ENCODE measurements around the gene PUSL1. TPM values are rescaled to one million over a fixed set of nuclear protein-coding genes. Genes with fewer than 3 reads are reported as not detected.
A peak's percentile ranks its signal among the peaks of the same experiment; 100 is the strongest.

The PUSL1 gene
- total and polyA plus RNA-seq, 2 of the 13 experiments (the other 11 are each of a cell fraction or from before 2014, with no cell fraction given) = 8.3 to 22.2 TPM

GRCh38 chr1:1334835-1335234, 26.4 kb downstream of the PUSL1 start (continued):
- 0 out of 2 replicates have a peak, but pooled peaks have one; percentile 18 for TF ChIP-seq ZNF7 (CRISPR knock-in tag; IDR thresholded peaks at IDR 0.05)
- no peak for TF ChIP-seq ZNF468 (CRISPR knock-in tag; IDR thresholded peaks at IDR 0.05)
- peak; percentile 80; the same call in 1 of the 2 replicates for TF ChIP-seq CAMTA2 (CRISPR knock-in tag; IDR thresholded peaks at IDR 0.05; ENCODE audit: borderline replicate concordance)
- TF ChIP-seq ZNF264 (CRISPR knock-in tag; IDR thresholded peaks at IDR 0.05) = no peak
- 0 out of 2 replicates have a peak, but pooled peaks have one; percentile 58 for TF ChIP-seq ZNF44 (CRISPR knock-in tag; IDR thresholded peaks at IDR 0.05)
- TF ChIP-seq ZNF20 (CRISPR knock-in tag; IDR thresholded peaks at IDR 0.05) = 0 out of 2 replicates have a peak, but pooled peaks have one; percentile 65
- TF ChIP-seq SAFB2 (CRISPR knock-in tag; IDR thresholded peaks at IDR 0.05; ENCODE audit: borderline replicate concordance, low read depth) = no peak
- TF ChIP-seq MYNN (CRISPR knock-in tag; IDR thresholded peaks at IDR 0.05; ENCODE audit: low read depth) = no peak
- TF ChIP-seq ATAD3A (CRISPR knock-in tag; IDR thresholded peaks at IDR 0.05) = no peak
- peak; percentile 87; the same call in 1 of the 2 replicates for TF ChIP-seq BATF2 (CRISPR knock-in tag; IDR thresholded peaks at IDR 0.05)
- peak; percentile 69; the same call in 1 of the 2 replicates for TF ChIP-seq ZNF589 (CRISPR knock-in tag; conservative IDR thresholded peaks at IDR 0.05)
- no peak for TF ChIP-seq ZNF101 (CRISPR knock-in tag; IDR thresholded peaks at IDR 0.05; ENCODE audit: borderline replicate concordance, low read depth)
- TF ChIP-seq ZFP82 (CRISPR knock-in tag; IDR thresholded peaks at IDR 0.05; ENCODE audit: borderline replicate concordance) = 0 out of 2 replicates have a peak, but pooled peaks have one; percentile 71
- TF ChIP-seq NFE2L2 (IDR thresholded peaks at IDR 0.05; ENCODE audit: low read length) = no peak
- TF ChIP-seq NFRKB (IDR thresholded peaks at IDR 0.05) = no peak
- no peak for TF ChIP-seq XBP1 (CRISPR knock-in tag; IDR thresholded peaks at IDR 0.05)
- TF ChIP-seq ZNF362 (CRISPR knock-in tag; IDR thresholded peaks at IDR 0.05; ENCODE audit: borderline replicate concordance) = no peak
- no peak for TF ChIP-seq ZNF552 (CRISPR knock-in tag; IDR thresholded peaks at IDR 0.05; ENCODE audit: borderline replicate concordance)
- TF ChIP-seq DBP (CRISPR knock-in tag; IDR thresholded peaks at IDR 0.05; ENCODE audit: not compliant biosample characterization) = no peak
- TF ChIP-seq KLF11 (CRISPR knock-in tag; IDR thresholded peaks at IDR 0.05) = peak; percentile 76; the same call in 1 of the 2 replicates
- TF ChIP-seq SMAD3 (CRISPR knock-in tag; IDR thresholded peaks at IDR 0.05) = peak; percentile 65; the same call in 1 of the 2 replicates
- peak; percentile 78; the same call in 1 of the 2 replicates for TF ChIP-seq MEF2D (CRISPR knock-in tag; IDR thresholded peaks at IDR 0.05)
- TF ChIP-seq ZNF33A (CRISPR knock-in tag; IDR thresholded peaks at IDR 0.05; ENCODE audit: borderline replicate concordance) = no peak
- no peak for TF ChIP-seq ZNF549 (CRISPR knock-in tag; IDR thresholded peaks at IDR 0.05)
- no peak for TF ChIP-seq ZNF24 (IDR thresholded peaks at IDR 0.05)
- TF ChIP-seq TEF (CRISPR knock-in tag; IDR thresholded peaks at IDR 0.05) = no peak
- TF ChIP-seq MTA3 (CRISPR knock-in tag; IDR thresholded peaks at IDR 0.05) = no peak
- no peak for TF ChIP-seq ZKSCAN1 (IDR thresholded peaks at IDR 0.05; ENCODE audit: low read length)
- TF ChIP-seq IKZF4 (CRISPR knock-in tag; IDR thresholded peaks at IDR 0.05; ENCODE audit: borderline replicate concordance, low read depth, not compliant biosample characterization) = peak; percentile 56
- no peak for TF ChIP-seq ZBTB8A (CRISPR knock-in tag; IDR thresholded peaks at IDR 0.05; ENCODE audit: borderline replicate concordance, low read depth)
- no peak for TF ChIP-seq GFI1 (CRISPR knock-in tag; IDR thresholded peaks at IDR 0.05; ENCODE audit: borderline replicate concordance)

Data from HepG2 (cell line).